Astrocyte (in vitro differentiated cells and primary cell): ENCODE results near the gene CHMP1A.

Experiments
- CTCF ChIP-seq: IDR thresholded peaks from 2 replicates; pipeline ENCODE4 v1.5.1; 2011; ENCODE audit warnings: low read depth, mild to moderate bottlenecking, inconsistent platforms, low read length, moderate library complexity; ENCODE audit not compliant: insufficient read depth
- EZH2 ChIP-seq: IDR thresholded peaks from 2 replicates; pipeline ENCODE4 v1.6.1; 2012; ENCODE audit warnings: mild to moderate bottlenecking, low read length, inconsistent platforms; ENCODE audit not compliant: insufficient read depth

GRCh38 chr16:89685916-89686315 is 28.4 kb upstream of the CHMP1A start:
- TF ChIP-seq CTCF (no peak), EZH2 (no peak)
